Hepatocyte (in vitro differentiated cells): ENCODE results near the gene JARID2.

ENCODE experiments used
- CTCF ChIP-seq: fragments of 200-600 bp; sonication (generic); IDR thresholded peaks from 2 replicates; pipeline ENCODE4 v1.5.1; 2016; ENCODE audit warnings: antibody characterized with exemption, mild to moderate bottlenecking; ENCODE audit not compliant: poor library complexity
- EZH2 ChIP-seq: fragments of 200-600 bp; sonication (generic); IDR thresholded peaks from 2 replicates; pipeline ENCODE4 v1.6.1; 2016; ENCODE audit warnings: antibody characterized with exemption, mild to moderate bottlenecking, borderline replicate concordance
- EZH2phosphoT487 ChIP-seq: fragments of 200-600 bp; sonication (generic); IDR thresholded peaks from one replicate; pipeline ENCODE4 v1.6.1; 2018; ENCODE audit warnings: antibody characterized with exemption, mild to moderate bottlenecking, low read depth, moderate library complexity; ENCODE audit not compliant: unreplicated experiment, severe bottlenecking

GRCh38 chr6:15290962-15291704, 45.3 kb downstream of the JARID2 start:
- no peak for TF ChIP-seq CTCF
- no peak for TF ChIP-seq EZH2phosphoT487
- TF ChIP-seq EZH2 = no peak
